ENCODE results near the gene MAGI3. TPM values are rescaled to one million over a fixed set of nuclear protein-coding genes. Genes with fewer than 3 reads are reported as not detected.

The MAGI3 gene
- total and polyA plus RNA-seq, 9 donors, result 5.3 to 20.8 (median 15.4) TPM

GRCh38 chr1:113610372-113610771, 220.1 kb downstream of the MAGI3 start:
- no peak for DNase-seq
- no peak for TF ChIP-seq EP300 (IDR thresholded peaks at IDR 0.05)
- TF ChIP-seq CTCF (IDR thresholded peaks at IDR 0.05), result no peak
- TF ChIP-seq POLR2A (IDR thresholded peaks at IDR 0.05), result no peak
- Histone ChIP-seq H3K27ac (no peak overlapping the region), H3K36me3 (no peaks in the 10 kb centered on the region), H3K27me3 (no peaks in the 10 kb centered on the region), H3K4me3 (no peak overlapping the region), H3K4me1 (ENCODE audit: insufficient read depth) (peaks cover 2% of the 10 kb centered on the region), H3K9me3 (no peaks in the 10 kb centered on the region)
- intact Hi-C loops (cut with DNase I), result no loop called here
- WGBS, 3 donors, result 93 to 95% (median 94%) methylated on average over 5 of the region's 5 CpGs

- TF ChIP-seq CTCF (IDR thresholded peaks at IDR 0.05), result no peak
- TF ChIP-seq POLR2A (IDR thresholded peaks at IDR 0.05), result no peak
- no peak for TF ChIP-seq EP300 (IDR thresholded peaks at IDR 0.05)
- DNase-seq, result no peak
- no peaks in the 10 kb centered on the region for H3K27me3 ChIP-seq
- intact Hi-C loops (cut with DNase I), result no loop called here
- H3K36me3 ChIP-seq, result no peaks in the 10 kb centered on the region
- no peak overlapping the region for H3K4me3 ChIP-seq
- H3K27ac ChIP-seq, result no peak overlapping the region
- no peaks in the 10 kb centered on the region for H3K9me3 ChIP-seq
- H3K4me1 ChIP-seq (ENCODE audit: insufficient read depth), result no peaks in the 10 kb centered on the region
Observed at GRCh38 chr1:113615425-113615824, 225.1 kb downstream of the MAGI3 start.

- 63 to 71% (median 65%) methylated on average over 4 of the region's 4 CpGs for WGBS, 3 donors
- Histone ChIP-seq H3K27me3 (no peaks in the 10 kb centered on the region), H3K4me1 (ENCODE audit: insufficient read depth) (no peaks in the 10 kb centered on the region), H3K27ac (no peak overlapping the region), H3K36me3 (no peaks in the 10 kb centered on the region), H3K4me3 (no peak overlapping the region), H3K9me3 (no peaks in the 10 kb centered on the region)
- TF ChIP-seq CTCF (IDR thresholded peaks at IDR 0.05) (no peak), POLR2A (IDR thresholded peaks at IDR 0.05) (no peak), EP300 (IDR thresholded peaks at IDR 0.05) (no peak)
- no peak for DNase-seq
- intact Hi-C loops (cut with DNase I), result no loop called here
Observed at GRCh38 chr1:113616156-113616555, 225.8 kb downstream of the MAGI3 start.

- no peaks in the 10 kb centered on the region for H3K9me3 ChIP-seq
- H3K4me1 ChIP-seq (ENCODE audit: insufficient read depth), result no peaks in the 10 kb centered on the region
- TF ChIP-seq POLR2A (IDR thresholded peaks at IDR 0.05) (no peak), EP300 (IDR thresholded peaks at IDR 0.05) (no peak), CTCF (IDR thresholded peaks at IDR 0.05) (no peak)
- intact Hi-C loops (cut with DNase I), result no loop called here
- no peak overlapping the region for H3K4me3 ChIP-seq
- 49 to 76% (median 75%) methylated on average over 4 of the region's 4 CpGs for WGBS, 3 donors
- no peak overlapping the region for H3K27ac ChIP-seq
- H3K27me3 ChIP-seq, result no peaks in the 10 kb centered on the region
- no peak for DNase-seq
- H3K36me3 ChIP-seq, result no peaks in the 10 kb centered on the region
Observed at GRCh38 chr1:113617438-113618141, 227.3 kb downstream of the MAGI3 start.
